OCI-LY7 (cell line): ENCODE results near the gene EBF3.

Source experiments
- CTCF ChIP-seq: fragments of 200-600 bp; sonication (generic); conservative IDR thresholded peaks from 2 replicates; pipeline ENCODE4 v1.5.1; 2014; ENCODE audit warnings: mild to moderate bottlenecking, antibody characterized with exemption, low read length, moderate library complexity, mixed read lengths
- EZH2phosphoT487 ChIP-seq: fragments of 200-600 bp; sonication (generic); IDR thresholded peaks from 2 replicates; pipeline ENCODE4 v1.6.1; 2018; ENCODE audit warnings: low read depth, borderline replicate concordance, mild to moderate bottlenecking, mixed run types, antibody characterized with exemption, low read length, moderate library complexity, mixed read lengths

DNA sequence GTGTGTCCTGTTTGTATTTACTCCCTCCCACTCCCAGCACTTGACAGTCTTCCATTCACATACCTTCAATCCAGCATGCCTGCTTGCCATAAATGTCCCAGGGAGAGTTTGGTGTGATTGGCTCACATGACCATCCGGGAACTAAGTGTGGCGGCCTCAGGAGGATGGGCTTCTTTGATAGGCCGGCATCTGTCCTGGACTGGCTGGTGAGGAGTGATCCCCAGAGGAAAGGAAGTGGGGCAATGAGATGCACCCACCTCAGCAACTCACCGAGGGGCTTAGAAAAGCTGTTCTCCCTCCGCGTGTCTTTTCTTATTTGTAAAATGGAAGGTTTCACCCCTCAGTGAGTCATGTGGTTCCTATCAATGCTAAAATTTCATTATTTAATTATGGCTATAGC is 14.9 kb upstream of the EBF3 start:
- TF ChIP-seq CTCF: no peak
- no peak for TF ChIP-seq EZH2phosphoT487
